Uterus (tissue), 2 donors: ENCODE results near the gene SMIM3.

Source experiments
- CTCF ChIP-seq, 4 experiments: fragments of 200-600 bp in 2 of 4; fragments of 450-650 bp in 2 of 4; sonication (generic) in 2 of 4; IDR thresholded peaks; one replicate each; pipeline ENCODE4 v1.5.1; 2016 to 2019; ENCODE audit warnings: antibody characterized with exemption in 4 of 4, mild to moderate bottlenecking in 2 of 4, moderate library complexity in 1 of 4
- POLR2A ChIP-seq, 2 donors: fragments of 450-650 bp; IDR thresholded peaks; one replicate each; pipeline ENCODE4 v1.6.1; 2016; ENCODE audit warnings: antibody characterized with exemption in 2 of 2, mild to moderate bottlenecking in 1 of 2, moderate library complexity in 1 of 2

- TF ChIP-seq POLR2A (IDR thresholded peaks at IDR 0.05) (no peak), CTCF (IDR thresholded peaks at IDR 0.05) (no peak)
These were observed 28.1 kb upstream of the SMIM3 start for GRCh38 chr5:150750469-150750868.
